PC-9 (cell line): ENCODE data around the gene NMRAL1.

Experiments used
- CTCF ChIP-seq: fragments of 200-600 bp; sonication (generic); conservative IDR thresholded peaks from 2 replicates; pipeline ENCODE4 v1.6.1; 2017; ENCODE audit warnings: mixed run types, antibody characterized with exemption, mild to moderate bottlenecking, moderate library complexity
- EZH2 ChIP-seq: fragments of 200-600 bp; sonication (generic); IDR thresholded peaks from 2 replicates; pipeline ENCODE4 v1.8.0; 2017; ENCODE audit warnings: antibody characterized with exemption, low read depth

- no peak for TF ChIP-seq EZH2
- peak; percentile 74 for TF ChIP-seq CTCF
Measured at GRCh38 chr16:4517812-4518680, 43.6 kb upstream of the NMRAL1 start.
